HL-60 (cell line): ENCODE data around the gene ABCB4.

Experiments used
- DNase-seq, 2 experiments: peaks; one replicate each; pipeline ENCODE4 v3.0.0-alpha.2; 2010 to 2020; ENCODE audit warnings: low read depth in 1 of 2, low spot score in 1 of 2
- H3K27ac ChIP-seq: fragments of 250-450 bp; sonication (Bioruptor Pico); replicated peaks from 2 replicates; pipeline ENCODE4 v1.5.1; 2020; ENCODE audit warnings: mild to moderate bottlenecking, moderate library complexity
- H3K27me3 ChIP-seq: fragments of 250-450 bp; sonication (Bioruptor Pico); 2 replicates; pipeline ENCODE4 v1.5.1; 2021; ENCODE audit warnings: mild to moderate bottlenecking, moderate library complexity; ENCODE audit not compliant: insufficient read depth, poor library complexity, severe bottlenecking
- H3K4me3 ChIP-seq: replicated peaks from 2 replicates; pipeline ENCODE4 v1.5.1; 2011; ENCODE audit warnings: mild to moderate bottlenecking, control low read depth, low read length; ENCODE audit not compliant: insufficient read depth
- GABPA ChIP-seq: IDR thresholded peaks from 2 replicates; pipeline ENCODE4 v1.6.1; 2012; ENCODE audit warnings: low read depth
- POLR2AphosphoS5 ChIP-seq: IDR thresholded peaks from 2 replicates; pipeline ENCODE4 v1.6.1; 2012; ENCODE audit warnings: low read depth
- SPI1 ChIP-seq: IDR thresholded peaks from 2 replicates; pipeline ENCODE4 v1.6.1; 2012; ENCODE audit warnings: low read depth, mild to moderate bottlenecking, borderline replicate concordance
- TF ChIP-seq, protein P1 (sequence below): IDR thresholded peaks from one replicate; pipeline ENCODE4 v1.5.1; 2011; ENCODE audit warnings: low read length, control low read depth, inconsistent platforms; ENCODE audit not compliant: insufficient read depth
- TF ChIP-seq, protein P2 (sequence below): IDR thresholded peaks from 2 replicates; pipeline ENCODE4 v1.6.1; 2012; ENCODE audit warnings: low read depth; ENCODE audit not compliant: insufficient replicate concordance

The ABCB4 gene

DNA sequence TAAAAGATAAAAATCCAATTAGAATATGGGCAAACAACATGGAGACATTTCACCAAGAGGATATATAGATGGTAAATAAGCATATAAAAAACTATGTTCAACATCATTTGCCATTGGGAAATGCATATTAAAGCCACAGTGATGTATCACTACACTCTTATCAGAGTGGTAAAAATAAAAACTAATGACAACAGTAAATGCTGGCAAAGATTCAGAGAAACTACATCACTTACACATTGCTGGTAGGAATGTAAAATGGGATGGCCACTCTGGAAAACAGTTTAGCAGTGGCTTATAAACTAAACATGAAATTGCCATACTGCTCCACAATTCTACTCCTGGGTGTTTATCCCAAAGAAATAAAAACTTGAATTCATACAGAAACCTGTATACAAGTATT, 70.8 kb downstream of the ABCB4 start:
- DNase-seq, result no peak
- H3K27me3 ChIP-seq, result no peaks in the 10 kb centered on the region
- TF ChIP-seq POLR2AphosphoS5 (no peak), SPI1 (no peak), GABPA (no peak)
- TF ChIP-seq, protein P1, sequence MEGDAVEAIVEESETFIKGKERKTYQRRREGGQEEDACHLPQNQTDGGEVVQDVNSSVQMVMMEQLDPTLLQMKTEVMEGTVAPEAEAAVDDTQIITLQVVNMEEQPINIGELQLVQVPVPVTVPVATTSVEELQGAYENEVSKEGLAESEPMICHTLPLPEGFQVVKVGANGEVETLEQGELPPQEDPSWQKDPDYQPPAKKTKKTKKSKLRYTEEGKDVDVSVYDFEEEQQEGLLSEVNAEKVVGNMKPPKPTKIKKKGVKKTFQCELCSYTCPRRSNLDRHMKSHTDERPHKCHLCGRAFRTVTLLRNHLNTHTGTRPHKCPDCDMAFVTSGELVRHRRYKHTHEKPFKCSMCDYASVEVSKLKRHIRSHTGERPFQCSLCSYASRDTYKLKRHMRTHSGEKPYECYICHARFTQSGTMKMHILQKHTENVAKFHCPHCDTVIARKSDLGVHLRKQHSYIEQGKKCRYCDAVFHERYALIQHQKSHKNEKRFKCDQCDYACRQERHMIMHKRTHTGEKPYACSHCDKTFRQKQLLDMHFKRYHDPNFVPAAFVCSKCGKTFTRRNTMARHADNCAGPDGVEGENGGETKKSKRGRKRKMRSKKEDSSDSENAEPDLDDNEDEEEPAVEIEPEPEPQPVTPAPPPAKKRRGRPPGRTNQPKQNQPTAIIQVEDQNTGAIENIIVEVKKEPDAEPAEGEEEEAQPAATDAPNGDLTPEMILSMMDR, result no peak
- TF ChIP-seq, protein P2, sequence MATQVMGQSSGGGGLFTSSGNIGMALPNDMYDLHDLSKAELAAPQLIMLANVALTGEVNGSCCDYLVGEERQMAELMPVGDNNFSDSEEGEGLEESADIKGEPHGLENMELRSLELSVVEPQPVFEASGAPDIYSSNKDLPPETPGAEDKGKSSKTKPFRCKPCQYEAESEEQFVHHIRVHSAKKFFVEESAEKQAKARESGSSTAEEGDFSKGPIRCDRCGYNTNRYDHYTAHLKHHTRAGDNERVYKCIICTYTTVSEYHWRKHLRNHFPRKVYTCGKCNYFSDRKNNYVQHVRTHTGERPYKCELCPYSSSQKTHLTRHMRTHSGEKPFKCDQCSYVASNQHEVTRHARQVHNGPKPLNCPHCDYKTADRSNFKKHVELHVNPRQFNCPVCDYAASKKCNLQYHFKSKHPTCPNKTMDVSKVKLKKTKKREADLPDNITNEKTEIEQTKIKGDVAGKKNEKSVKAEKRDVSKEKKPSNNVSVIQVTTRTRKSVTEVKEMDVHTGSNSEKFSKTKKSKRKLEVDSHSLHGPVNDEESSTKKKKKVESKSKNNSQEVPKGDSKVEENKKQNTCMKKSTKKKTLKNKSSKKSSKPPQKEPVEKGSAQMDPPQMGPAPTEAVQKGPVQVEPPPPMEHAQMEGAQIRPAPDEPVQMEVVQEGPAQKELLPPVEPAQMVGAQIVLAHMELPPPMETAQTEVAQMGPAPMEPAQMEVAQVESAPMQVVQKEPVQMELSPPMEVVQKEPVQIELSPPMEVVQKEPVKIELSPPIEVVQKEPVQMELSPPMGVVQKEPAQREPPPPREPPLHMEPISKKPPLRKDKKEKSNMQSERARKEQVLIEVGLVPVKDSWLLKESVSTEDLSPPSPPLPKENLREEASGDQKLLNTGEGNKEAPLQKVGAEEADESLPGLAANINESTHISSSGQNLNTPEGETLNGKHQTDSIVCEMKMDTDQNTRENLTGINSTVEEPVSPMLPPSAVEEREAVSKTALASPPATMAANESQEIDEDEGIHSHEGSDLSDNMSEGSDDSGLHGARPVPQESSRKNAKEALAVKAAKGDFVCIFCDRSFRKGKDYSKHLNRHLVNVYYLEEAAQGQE, result no peak
- H3K4me3 ChIP-seq, result no peak overlapping the region
- no peak overlapping the region for H3K27ac ChIP-seq

DNA sequence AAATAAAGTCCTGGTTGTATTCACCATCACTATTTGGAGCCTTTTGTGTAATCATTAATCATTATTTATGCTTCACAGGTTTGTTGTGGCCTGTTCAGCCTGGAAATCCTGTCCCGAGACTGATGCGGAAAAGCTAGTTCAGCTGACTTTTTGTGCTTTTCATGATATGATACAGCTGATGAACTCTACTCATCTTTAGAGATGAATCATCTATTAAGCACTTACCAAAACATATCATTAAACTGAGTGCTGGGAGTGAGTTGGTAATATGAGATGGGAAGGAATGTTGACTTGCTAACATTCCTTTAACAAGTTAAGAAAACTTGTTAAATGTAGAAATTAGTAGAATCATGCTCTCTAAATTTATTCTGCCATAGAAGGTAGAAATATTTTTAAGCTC, 77.0 kb downstream of the ABCB4 start:
- H3K27ac ChIP-seq, result no peak overlapping the region
- no peak for DNase-seq

DNA sequence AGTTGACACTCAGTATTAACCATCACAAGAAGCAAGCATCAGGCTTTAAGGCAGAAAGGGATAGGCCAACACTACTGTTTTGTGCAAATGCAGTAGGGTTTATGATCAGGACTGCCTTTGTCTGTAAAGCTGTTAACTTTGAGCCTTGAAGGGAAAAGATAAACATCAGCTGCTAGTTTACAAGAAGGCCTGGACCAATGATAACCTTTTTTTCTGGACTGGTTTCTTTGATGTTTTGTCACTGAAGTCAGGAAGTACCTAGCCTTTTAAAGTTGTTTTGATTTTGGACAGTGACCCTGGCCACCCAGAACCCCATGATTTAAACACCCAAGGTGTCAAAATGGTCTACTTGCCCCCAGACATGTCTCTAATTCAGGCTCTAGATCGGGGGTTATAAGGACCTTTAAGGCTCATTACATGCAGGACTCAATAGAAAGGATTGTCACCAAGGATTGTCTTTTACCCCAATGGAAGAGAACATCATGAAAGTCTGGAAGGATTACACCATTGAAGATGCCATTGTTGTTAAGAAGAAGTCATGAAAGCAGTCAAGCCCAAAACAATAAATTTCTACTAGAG, 79.9 kb downstream of the ABCB4 start:
- Histone ChIP-seq H3K27me3 (no peaks in the 10 kb centered on the region), H3K4me3 (no peak overlapping the region), H3K27ac (no peak overlapping the region)
- no peak for DNase-seq
- TF ChIP-seq, protein P1, result no peak
- TF ChIP-seq GABPA (no peak), SPI1 (no peak), POLR2AphosphoS5 (no peak)
- TF ChIP-seq, protein P2, result no peak

More for the DNA sequence above, 77.0 kb downstream of the ABCB4 start:
- H3K4me3 ChIP-seq, result no peak overlapping the region
- no peak for TF ChIP-seq GABPA
- TF ChIP-seq, protein P2, result no peak
- TF ChIP-seq POLR2AphosphoS5, result no peak
- TF ChIP-seq, protein P1, result no peak
- TF ChIP-seq SPI1, result no peak
- H3K27me3 ChIP-seq, result no peaks in the 10 kb centered on the region
